ENCODE data around the gene PDE3A.
"Not testable (repeated sequence)": the region's sequence is repeated elsewhere in the genome, so short reads cannot be mapped to it uniquely, and the experiment has no call there.

The PDE3A gene

GRCh38 chr12:20547816-20548575, 179.7 kb downstream of the PDE3A start:
- Histone ChIP-seq H3K9ac (ENCODE audit: low read depth, low read length, poor library complexity, severe bottlenecking) (no peak overlapping the region), H3K27me3 (ENCODE audit: insufficient read depth, low read length, poor library complexity, severe bottlenecking) (no peaks in the 10 kb centered on the region), H3K79me2 (ENCODE audit: insufficient read depth, low read length) (no peaks in the 10 kb centered on the region), H3K36me3 (ENCODE audit: insufficient read depth, low read length) (no peaks in the 10 kb centered on the region), H3K4me1 (ENCODE audit: insufficient read depth, low read length, poor library complexity, severe bottlenecking) (no peaks in the 10 kb centered on the region), H3K4me3 (ENCODE audit: low read length, poor library complexity, severe bottlenecking) (no peak overlapping the region), H3K9me2 (replicated peaks; ENCODE audit: low read depth, low read length) (no peaks in the 10 kb centered on the region), H3F3A (ENCODE audit: low read depth) (no peaks in the 10 kb centered on the region), H3K4me2 (ENCODE audit: low read depth, low read length, poor library complexity, severe bottlenecking) (no peak overlapping the region), H2AFZ (ENCODE audit: low read length) (no peak overlapping the region), H3K9me3 (ENCODE audit: insufficient read depth, low read depth, low read length) (no peaks in the 10 kb centered on the region), H4K20me1 (ENCODE audit: insufficient read depth, low read length, poor library complexity, severe bottlenecking) (no peaks in the 10 kb centered on the region)
- no peak for TF ChIP-seq CTCF (conservative IDR thresholded peaks at IDR 0.05; ENCODE audit: low read length)
- no peak for TF ChIP-seq EZH2phosphoT487 (IDR thresholded peaks at IDR 0.05; ENCODE audit: borderline replicate concordance)

DNA sequence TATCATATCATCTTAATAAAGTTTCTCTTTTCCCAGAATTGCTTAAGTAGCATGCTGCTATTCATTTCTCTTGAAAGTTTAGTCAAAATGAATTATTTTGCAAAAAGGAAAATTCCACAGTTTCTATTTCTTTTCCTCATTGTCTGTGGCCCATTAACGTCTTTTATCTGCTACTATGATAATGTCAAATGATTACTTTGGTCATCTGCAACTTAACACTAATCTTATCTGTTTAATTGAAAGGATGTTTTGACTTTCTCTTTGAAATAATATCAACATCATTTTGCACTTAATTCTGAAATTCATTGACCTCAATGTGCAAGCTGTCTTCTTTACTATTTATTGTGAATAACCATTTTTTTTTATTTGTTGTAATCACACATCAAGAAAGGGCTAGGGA, 180.3 kb downstream of the PDE3A start:
- H3F3A ChIP-seq (ENCODE audit: low read depth): no peaks in the 10 kb centered on the region
- H2AFZ ChIP-seq (ENCODE audit: low read length): no peak overlapping the region
- H3K79me2 ChIP-seq (ENCODE audit: insufficient read depth, low read length): no peaks in the 10 kb centered on the region
- no peaks in the 10 kb centered on the region for H4K20me1 ChIP-seq (ENCODE audit: insufficient read depth, low read length, poor library complexity, severe bottlenecking)
- H3K9me3 ChIP-seq (ENCODE audit: insufficient read depth, low read depth, low read length): no peaks in the 10 kb centered on the region
- no peaks in the 10 kb centered on the region for H3K9me2 ChIP-seq (replicated peaks; ENCODE audit: low read depth, low read length)
- no peak overlapping the region for H3K4me2 ChIP-seq (ENCODE audit: low read depth, low read length, poor library complexity, severe bottlenecking)
- TF ChIP-seq EZH2phosphoT487 (IDR thresholded peaks at IDR 0.05; ENCODE audit: borderline replicate concordance) (no peak), CTCF (conservative IDR thresholded peaks at IDR 0.05; ENCODE audit: low read length) (no peak)
- H3K9ac ChIP-seq (ENCODE audit: low read depth, low read length, poor library complexity, severe bottlenecking): no peak overlapping the region
- H3K27me3 ChIP-seq (ENCODE audit: insufficient read depth, low read length, poor library complexity, severe bottlenecking): no peaks in the 10 kb centered on the region
- H3K4me3 ChIP-seq (ENCODE audit: low read length, poor library complexity, severe bottlenecking): no peak overlapping the region
- H3K4me1 ChIP-seq (ENCODE audit: insufficient read depth, low read length, poor library complexity, severe bottlenecking): no peaks in the 10 kb centered on the region
- no peaks in the 10 kb centered on the region for H3K36me3 ChIP-seq (ENCODE audit: insufficient read depth, low read length)

DNA sequence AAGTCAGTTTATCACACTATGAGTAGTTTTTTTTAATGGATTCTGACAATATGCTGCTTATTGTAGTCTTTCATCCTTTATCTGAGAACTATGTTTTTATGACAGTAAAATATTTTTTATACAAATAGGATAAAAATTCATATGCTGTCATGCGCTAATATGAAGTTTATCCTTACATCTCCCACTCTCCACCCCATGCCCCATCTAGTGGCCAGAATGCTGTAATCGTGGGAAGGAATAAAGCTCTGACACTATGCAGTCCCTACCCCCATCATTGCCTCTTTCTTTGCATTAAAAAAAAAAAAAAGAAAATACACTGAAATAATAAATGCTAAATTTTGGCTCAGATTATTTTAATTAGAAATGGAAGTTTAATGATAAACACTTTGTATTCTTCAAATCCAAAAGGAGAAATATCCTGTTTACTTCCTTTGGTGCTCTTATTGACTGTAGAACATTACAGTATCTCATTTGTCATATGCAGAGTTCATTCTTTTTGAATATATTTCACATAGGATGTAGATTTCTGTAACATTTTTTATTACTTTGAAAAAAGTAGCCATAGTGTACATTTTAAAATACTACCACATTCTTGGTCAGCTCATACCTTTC, 180.9 kb downstream of the PDE3A start:
- no peaks in the 10 kb centered on the region for H4K20me1 ChIP-seq (ENCODE audit: insufficient read depth, low read length, poor library complexity, severe bottlenecking)
- no peaks in the 10 kb centered on the region for H3K79me2 ChIP-seq (ENCODE audit: insufficient read depth, low read length)
- no peak overlapping the region for H3K9ac ChIP-seq (ENCODE audit: low read depth, low read length, poor library complexity, severe bottlenecking)
- no peak overlapping the region for H3K4me2 ChIP-seq (ENCODE audit: low read depth, low read length, poor library complexity, severe bottlenecking)
- H2AFZ ChIP-seq (ENCODE audit: low read length): no peak overlapping the region
- TF ChIP-seq CTCF (conservative IDR thresholded peaks at IDR 0.05; ENCODE audit: low read length): peak; percentile 68
- TF ChIP-seq EZH2phosphoT487 (IDR thresholded peaks at IDR 0.05; ENCODE audit: borderline replicate concordance): no peak
- H3K9me3 ChIP-seq (ENCODE audit: insufficient read depth, low read depth, low read length): no peaks in the 10 kb centered on the region
- no peak overlapping the region for H3K4me3 ChIP-seq (ENCODE audit: low read length, poor library complexity, severe bottlenecking)
- H3K4me1 ChIP-seq (ENCODE audit: insufficient read depth, low read length, poor library complexity, severe bottlenecking): no peaks in the 10 kb centered on the region
- H3K9me2 ChIP-seq (replicated peaks; ENCODE audit: low read depth, low read length): no peaks in the 10 kb centered on the region
- no peaks in the 10 kb centered on the region for H3F3A ChIP-seq (ENCODE audit: low read depth)
- no peaks in the 10 kb centered on the region for H3K27me3 ChIP-seq (ENCODE audit: insufficient read depth, low read length, poor library complexity, severe bottlenecking)
- no peaks in the 10 kb centered on the region for H3K36me3 ChIP-seq (ENCODE audit: insufficient read depth, low read length)

GRCh38 chr12:20551742-20552442, 183.6 kb downstream of the PDE3A start:
- not testable (repeated sequence) for H2AFZ ChIP-seq (ENCODE audit: low read length); H3F3A ChIP-seq (ENCODE audit: low read depth); H3K9me3 ChIP-seq (ENCODE audit: insufficient read depth, low read depth, low read length); H3K9me2 ChIP-seq (replicated peaks; ENCODE audit: low read depth, low read length); H3K4me1 ChIP-seq (ENCODE audit: insufficient read depth, low read length, poor library complexity, severe bottlenecking); H3K9ac ChIP-seq (ENCODE audit: low read depth, low read length, poor library complexity, severe bottlenecking); H3K4me3 ChIP-seq (ENCODE audit: low read length, poor library complexity, severe bottlenecking); H4K20me1 ChIP-seq (ENCODE audit: insufficient read depth, low read length, poor library complexity, severe bottlenecking); H3K4me2 ChIP-seq (ENCODE audit: low read depth, low read length, poor library complexity, severe bottlenecking); H3K36me3 ChIP-seq (ENCODE audit: insufficient read depth, low read length); H3K79me2 ChIP-seq (ENCODE audit: insufficient read depth, low read length); H3K27me3 ChIP-seq (ENCODE audit: insufficient read depth, low read length, poor library complexity, severe bottlenecking)

- H3K36me3 ChIP-seq (ENCODE audit: insufficient read depth, low read length); H3K27me3 ChIP-seq (ENCODE audit: insufficient read depth, low read length, poor library complexity, severe bottlenecking); H3K9me3 ChIP-seq (ENCODE audit: insufficient read depth, low read depth, low read length); H3F3A ChIP-seq (ENCODE audit: low read depth); H3K4me1 ChIP-seq (ENCODE audit: insufficient read depth, low read length, poor library complexity, severe bottlenecking); H3K4me3 ChIP-seq (ENCODE audit: low read length, poor library complexity, severe bottlenecking); H3K9ac ChIP-seq (ENCODE audit: low read depth, low read length, poor library complexity, severe bottlenecking); H3K79me2 ChIP-seq (ENCODE audit: insufficient read depth, low read length); H4K20me1 ChIP-seq (ENCODE audit: insufficient read depth, low read length, poor library complexity, severe bottlenecking); H3K9me2 ChIP-seq (replicated peaks; ENCODE audit: low read depth, low read length); H3K4me2 ChIP-seq (ENCODE audit: low read depth, low read length, poor library complexity, severe bottlenecking); H2AFZ ChIP-seq (ENCODE audit: low read length): not testable (repeated sequence)
Measured at GRCh38 chr12:20552586-20552985, 184.2 kb downstream of the PDE3A start.

Measured in Loucy (cell line).